Stimulated activated CD4-positive, alpha-beta T cell treated with anti-CD3 and anti-CD28 coated beads, Interleukin-1b, Interleukin-23, amount 100 ng/mL, for 48 hours (primary cell): ENCODE results near the gene EN2.

Source experiments
- DNase-seq: peaks from one replicate; pipeline ENCODE4 v3.0.0-alpha.2; 2020

The EN2 gene

DNA sequence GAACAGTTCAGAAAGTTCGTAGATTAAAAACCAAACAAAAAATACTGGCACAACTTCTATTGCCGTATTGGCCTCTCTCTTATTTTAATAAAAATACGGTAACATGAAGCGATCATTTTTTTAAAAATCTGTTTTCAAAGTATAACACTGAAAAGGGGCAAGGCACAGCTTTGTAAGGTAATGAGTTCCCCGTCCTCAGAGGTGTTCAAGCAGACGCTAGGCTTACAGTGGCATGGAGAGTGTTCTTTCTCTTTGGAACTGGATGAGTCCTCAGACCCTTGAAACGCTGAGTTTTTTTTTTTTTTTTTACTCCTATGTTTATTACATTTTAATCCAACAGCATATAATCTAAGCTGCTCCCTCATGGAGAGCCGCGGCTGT is 7.8 kb downstream of the EN2 start:
- no peak for DNase-seq

DNA sequence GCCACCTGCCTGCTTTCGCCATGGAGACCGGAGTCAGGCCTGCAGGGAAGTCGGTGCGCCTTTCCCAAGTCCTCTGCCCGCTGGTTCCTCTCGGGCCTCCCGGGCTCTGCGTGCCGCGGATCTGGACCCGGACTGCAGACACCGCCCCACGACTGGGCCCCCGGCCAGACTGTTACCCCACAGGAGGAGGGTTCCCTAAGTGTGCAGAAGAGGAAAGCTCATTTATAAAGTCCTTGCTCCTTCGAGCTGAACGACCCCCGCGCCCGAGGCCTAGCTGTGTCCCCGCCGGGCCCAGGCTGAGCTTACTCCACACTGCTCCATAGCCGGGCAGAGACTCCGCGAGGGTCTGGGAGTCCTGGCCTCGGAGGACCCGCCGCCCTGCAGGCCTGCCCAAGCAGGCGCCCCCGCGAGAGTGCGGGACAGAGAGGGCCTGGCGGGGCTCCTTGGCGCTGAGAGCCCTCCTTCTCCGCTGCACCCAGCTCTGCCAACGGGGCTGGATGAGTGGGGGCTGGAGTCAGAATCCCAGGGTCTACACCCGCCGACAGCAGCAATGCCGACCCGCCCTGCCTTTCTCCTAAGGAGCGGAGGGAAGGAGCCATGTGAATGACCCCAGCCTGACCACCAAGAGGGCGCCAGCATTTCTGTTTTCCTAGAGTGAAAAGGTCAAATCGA is 8.3 kb downstream of the EN2 start:
- no peak for DNase-seq

GRCh38 chr7:155466814-155467733 is 9.1 kb downstream of the EN2 start:
- peak; percentile 51 for DNase-seq

DNA sequence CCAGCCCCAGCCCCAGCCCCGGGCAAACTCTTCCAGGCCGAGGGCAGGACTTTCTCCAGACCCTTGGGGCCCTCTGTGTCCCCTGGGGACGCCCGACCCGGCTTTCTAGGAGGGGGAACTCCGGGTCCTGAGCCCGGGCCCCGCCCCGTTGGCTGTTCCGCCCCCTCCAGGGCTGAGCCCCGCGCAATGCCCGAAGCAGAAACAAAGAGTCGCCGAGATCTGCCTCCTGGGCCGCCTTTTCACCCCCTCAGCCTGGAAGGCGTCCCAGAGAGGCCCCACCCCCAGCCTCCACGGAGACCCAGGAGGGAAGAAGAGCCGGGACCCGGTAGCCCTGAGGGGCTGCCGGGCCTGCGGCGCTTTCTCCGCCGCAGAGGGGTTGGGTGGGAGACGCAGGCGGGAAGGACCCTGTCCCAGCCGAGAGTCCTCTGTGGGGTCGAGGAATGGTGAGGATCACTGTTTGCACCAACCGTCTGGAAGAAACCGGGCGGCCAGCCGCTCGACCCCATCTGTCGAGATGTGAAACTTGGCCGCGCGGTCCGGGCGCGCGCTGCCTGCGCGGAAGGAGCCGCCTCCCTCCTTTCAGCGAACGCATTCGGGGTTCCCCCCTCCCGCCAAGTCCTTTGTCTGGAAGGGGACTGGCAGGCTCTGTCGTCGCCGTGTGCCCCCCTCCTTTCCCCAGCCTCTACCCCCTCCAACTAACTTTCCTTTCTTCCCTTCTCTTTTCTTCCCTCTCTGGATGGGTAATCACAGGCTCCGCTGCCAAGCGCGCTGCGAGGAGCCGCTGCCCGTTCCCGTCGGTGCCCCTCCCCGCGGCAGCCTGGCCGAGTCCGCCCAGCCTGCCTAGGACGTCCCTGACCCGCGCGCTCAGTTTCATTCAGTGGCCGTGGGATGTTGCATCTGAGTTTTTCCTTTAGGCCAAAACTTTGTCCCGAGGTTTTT is 10.2 kb downstream of the EN2 start:
- DNase-seq, result no peak

GRCh38 chr7:155468785-155469148 is 10.8 kb downstream of the EN2 start:
- DNase-seq, result no peak

DNA sequence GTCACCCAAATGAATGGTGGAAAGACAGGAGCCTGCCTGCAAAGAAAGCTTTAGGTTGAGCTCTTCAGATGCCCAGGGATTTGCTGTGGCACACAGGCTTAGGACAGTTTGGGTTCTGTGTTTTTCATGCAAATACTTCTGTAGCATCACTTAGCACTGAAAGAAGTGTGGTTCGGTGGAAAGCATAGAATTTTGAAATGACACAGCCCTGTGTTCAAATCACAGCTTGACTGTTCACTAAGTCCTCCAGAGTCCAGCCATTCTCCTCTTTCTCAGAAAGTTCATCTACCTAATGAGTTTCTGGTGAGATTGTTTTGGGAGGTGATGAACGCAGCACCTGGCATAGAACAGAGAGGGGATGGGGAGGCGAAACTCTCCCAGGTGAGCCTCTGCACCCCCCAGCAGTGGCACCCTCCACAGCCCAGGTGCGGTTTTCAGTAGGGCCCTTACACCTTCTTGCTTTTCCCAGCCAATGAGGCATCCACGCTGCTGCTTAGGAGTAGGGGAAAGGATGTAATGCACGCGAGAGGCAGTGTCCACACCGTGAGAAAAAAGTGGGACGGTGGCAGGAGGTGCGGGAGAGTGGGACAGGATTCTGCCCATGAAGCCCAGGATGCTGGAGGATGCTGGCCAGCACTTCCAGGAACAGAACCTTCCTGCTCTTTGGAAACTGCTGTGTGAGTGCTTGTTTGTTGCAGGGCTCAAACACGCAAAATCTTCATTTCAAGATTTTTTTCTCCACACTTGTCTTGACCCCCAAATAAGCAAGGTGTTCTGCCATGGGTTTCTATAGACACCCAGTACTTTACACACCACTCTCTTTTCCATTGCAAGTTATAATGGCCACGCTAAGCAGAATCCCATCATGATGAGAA is 11.6 kb downstream of the EN2 start:
- DNase-seq, result no peak

GRCh38 chr7:155470186-155470487 is 12.2 kb downstream of the EN2 start:
- DNase-seq, result no peak

GRCh38 chr7:155470686-155471638 is 13.0 kb downstream of the EN2 start:
- DNase-seq, result no peak

DNA sequence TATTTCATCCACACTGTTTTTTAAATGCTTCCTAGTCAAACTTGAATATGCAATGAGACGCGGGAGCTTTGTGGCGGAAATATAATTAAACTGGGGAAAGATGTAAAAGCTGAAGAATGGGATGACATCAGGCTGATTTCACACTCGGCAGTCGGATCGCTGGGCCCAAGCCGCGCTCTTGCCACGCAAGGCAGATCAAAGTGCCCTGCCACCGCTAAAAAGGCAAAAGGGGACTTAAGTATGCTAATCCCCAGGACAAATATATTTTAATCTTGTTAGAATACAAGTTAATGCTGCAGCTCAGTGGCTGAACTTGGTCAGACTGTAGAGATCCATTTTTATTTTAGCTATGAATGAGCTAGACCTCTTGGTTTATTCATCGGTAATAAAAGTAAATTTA is 13.8 kb downstream of the EN2 start:
- DNase-seq, result no peak

- DNase-seq, result no peak
These were observed 19.5 kb downstream of the EN2 start for GRCh38 chr7:155477476-155477875.

- DNase-seq, result no peak
These were observed 23.8 kb downstream of the EN2 start for GRCh38 chr7:155481764-155482163.

DNA sequence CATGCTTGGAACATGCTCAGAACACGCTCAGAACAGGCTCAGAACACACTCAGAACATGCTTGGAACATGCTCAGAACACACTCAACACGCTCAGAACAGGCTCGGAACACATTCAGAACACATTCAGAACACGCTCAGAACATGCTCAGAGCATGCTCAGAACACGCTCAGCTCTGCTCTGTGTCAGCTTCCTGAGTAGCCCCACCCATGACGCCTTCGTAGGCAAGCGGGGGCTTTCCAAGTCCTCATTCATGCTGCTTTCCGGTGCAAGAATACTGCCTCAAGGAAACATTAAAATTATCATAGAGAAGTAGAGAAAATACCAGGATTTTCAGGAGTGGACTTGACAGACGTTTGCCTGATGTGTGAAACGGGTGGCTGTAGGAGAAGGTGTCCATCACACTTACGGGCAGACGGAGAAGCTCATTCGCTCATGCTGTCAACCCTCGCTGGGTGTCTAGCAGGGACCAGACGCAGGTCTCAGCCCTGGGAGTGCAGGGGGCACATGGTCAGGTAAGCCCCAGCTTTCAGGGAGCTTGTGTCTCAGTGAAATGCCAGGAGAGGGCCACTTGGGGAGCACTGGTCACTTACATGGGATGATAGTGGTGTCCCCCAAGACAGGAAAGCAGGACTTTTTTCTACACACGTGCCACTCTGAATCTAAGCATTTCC is 24.7 kb downstream of the EN2 start:
- DNase-seq, result no peak

- no peak for DNase-seq
These were observed 25.3 kb downstream of the EN2 start for GRCh38 chr7:155483245-155483644.

DNA sequence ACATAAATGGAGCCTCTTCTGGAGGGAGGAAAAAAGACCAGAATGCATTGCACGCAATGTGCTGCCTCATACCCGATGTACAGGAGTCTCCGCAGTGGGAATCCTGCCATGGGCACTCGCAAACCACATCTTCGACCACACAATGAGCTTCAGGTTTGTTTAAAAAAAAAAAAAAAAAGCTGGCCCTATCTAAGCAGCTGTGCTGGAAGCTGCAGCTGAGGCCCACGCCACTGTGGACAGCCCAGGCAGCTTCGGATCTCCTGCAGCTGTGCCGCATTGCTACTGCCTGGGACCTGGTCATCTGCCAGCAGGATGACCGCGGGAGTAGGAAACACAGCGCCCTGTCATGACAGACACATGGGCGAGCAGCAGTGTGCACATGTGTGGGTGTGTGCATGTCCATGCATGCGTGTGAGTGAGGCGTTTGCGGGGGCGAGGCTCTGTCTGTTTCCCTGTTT is 26.0 kb downstream of the EN2 start:
- no peak for DNase-seq

DNA sequence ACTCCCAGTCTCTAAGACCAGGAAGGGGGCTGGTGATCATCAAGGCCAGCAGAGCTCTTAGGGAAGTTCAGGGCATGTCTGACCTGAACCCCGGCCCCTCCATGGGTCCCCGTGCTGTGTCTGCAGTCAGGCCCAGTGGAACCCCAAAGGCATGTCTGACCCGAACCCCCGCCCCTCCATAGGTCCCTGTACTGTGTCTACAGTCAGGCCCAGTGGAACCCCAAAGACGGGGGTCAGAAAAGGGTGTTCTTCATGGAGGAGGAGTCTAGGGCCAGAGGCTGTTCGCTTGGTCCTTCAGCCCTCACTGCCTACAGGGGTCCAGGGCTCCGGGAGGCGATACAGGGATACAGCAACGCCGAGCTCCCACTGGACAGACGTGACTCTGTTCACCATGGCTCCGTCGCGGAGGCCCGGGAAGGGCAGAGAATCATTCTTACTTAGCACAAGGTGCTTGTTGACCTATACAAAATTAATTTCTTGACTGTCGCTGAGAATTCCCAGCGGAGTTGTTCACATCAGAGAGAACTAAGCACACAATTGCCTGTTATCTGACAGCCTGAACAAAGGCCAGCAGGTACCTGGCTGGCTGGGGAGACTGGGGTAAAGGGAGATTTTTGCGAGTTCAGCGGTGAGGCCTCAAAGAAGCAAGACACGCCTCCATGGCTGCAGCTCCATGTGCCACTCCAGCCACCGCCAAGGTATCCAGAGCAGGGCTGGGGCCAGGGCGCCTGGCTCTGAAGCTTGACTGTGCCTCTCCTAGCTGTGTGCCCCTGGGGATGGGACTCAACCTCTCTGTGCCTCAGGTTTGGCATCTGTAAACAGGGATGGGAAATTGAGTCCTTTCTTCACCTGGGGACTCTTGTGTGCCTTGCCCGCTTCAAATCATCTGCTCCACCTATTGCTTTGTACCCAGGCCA is 26.8 kb downstream of the EN2 start:
- no peak for DNase-seq

GRCh38 chr7:155486783-155487508 is 29.0 kb downstream of the EN2 start:
- DNase-seq, result no peak

DNA sequence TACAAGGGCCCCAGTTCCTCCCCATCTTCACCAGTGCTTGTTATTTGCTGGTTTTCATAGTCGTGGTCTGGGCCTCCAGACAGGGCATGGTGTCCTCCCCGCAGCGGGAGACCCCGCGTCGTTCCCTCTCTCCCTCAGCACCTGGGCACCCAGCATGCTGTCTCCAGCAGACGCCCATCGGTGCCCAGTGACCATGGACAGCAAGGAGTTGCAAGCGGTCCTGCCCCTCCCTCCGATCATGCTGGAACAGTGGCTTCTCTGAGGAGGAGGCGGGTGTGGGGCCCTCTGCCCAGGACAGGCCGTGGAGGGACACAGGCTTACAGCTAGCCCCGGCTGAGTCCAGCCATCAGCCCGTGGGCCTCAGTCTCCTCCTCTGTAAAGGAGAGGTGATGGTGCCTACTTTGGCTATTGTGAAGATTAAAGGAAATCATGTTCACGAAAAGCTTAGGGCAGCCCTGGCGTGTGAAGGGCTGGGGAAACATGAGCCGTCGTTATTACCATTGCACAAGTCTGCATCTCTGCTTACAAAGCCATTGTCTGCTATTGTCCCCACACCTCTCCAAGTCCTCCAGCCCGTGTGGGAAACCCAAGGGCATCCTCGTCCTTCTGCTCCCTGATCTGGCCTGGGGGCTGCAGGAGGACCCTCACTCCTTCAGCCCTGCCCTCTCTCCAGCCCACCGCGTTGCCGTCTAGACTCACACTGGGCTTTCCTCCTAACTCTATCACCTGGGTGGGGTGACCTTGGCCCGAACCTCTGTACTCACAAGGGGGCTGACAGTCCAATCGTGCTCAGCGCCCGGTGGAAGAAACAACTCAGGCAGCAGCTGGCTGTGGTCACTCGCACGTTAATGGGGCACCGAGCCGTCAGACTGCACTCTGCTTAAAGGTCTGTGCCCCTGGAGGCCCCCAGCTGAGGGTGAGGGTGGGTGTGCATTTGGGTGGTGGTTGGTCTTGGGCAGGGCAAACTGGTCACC is 29.9 kb downstream of the EN2 start:
- DNase-seq, result no peak
